HG02678 (cell line): Measurements from ENCODE around the gene TPM2.

Experiments
- ATAC-seq: cut with Tn5 transposase; IDR thresholded peaks from one replicate; pipeline ENCODE4 v1.9.1; 2021; ENCODE audit warnings: mild to moderate bottlenecking, moderate library complexity; ENCODE audit not compliant: unreplicated experiment

The TPM2 gene

DNA sequence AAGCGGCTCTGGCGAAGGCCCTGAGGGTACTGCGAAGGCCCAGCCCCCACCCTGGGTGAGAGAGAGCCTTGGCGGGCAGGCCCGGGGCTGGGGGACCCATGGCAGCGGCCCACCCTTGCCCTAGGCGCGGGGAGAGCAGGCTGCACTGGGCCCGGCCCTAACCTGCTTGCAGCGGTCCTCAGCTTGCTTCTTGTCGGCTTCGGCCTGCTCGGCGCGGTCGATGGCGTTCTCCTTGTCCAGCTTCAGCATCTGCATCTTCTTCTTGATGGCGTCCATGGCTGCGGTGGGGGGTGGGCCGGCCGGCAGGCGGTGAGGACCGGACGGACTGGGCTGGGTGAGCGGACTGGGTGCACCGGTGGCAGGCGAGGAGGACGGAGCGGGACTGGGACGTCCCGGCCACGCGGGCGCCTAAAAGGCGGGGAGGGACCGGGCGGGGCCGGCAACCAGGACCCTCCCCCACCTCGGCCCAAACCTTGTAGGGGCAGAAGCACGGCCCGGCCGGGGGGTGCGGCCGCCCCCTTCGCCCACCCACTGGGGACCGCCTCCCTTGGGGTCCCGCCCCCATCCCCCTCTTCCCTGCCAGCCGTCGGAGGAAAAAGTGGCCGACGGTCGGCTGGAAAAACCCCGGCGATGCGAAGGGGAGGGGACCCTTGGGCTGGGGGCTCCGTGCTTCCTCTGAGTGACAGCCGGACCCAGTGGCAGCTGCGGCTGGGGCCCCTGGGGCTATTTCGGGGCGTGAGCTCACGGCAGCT is at the start of gene TPM2:
Gene TPM2, minus strand, starts transcription at position 384 of the 752 bp plus-strand sequence. Its CDS starts 108 bp downstream, at position 276.
- no peak for ATAC-seq

DNA sequence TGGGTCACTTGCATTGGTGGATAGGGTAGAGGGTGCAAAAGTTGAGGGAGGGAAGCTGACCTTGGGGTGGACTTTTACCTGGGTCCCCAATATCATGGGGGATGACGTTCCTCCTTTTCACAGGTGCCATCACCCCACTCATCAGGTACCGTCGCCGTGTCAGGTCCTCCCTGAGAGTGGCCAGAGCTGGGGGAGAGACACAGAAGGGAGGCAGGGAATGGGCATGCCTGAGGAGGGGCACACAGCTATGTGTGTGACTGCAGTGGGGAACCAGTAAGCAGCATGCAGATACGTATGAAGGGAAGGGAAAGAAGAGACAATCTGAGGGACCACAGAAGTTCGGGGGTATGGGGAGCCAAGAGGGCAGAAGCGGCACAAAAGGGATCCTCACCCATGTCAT is 49.2 kb upstream of the TPM2 start:
- no peak for ATAC-seq

DNA sequence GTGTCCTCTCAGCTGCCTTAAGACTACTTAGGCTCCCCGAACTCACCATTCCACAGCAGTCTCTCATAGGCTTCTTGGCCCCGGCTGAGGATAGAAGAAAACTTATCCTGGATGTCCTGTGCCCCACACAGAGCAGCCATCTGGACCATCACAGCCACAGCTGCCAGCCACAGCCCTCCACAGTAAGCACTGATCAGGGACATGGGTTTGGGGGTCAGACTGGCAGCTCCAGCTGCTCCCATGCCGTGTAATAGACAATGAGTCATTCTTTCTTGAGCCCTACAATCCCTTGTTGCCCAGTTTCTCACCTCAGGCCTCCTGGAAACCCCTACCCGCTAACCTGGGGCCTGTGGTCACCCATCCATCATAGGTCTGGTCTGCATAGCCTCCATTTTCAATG is 48.5 kb upstream of the TPM2 start:
- no peak for ATAC-seq

DNA sequence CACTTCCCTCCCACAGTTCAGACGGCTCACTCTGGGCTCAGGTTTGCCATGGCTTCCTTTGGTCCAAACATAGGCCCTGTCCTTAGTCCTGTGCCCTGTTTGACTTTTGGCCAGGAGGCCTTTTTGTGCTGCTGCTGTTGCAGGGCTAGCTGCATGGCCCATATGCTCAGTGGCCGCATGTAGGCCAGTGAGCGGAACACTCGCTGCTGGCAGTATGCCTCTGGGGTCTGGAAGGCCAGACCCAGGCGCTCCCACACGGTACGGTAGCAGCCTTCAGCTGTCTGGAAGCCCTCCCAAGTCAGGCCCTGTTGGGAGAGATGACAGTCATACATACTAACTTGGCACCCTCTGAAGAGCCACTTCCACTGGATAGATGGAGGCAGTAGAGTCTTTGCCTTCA is 47.4 kb upstream of the TPM2 start:
- no peak for ATAC-seq

GRCh38 chr9:35736201-35736633 is 46.5 kb upstream of the TPM2 start:
- no peak for ATAC-seq

DNA sequence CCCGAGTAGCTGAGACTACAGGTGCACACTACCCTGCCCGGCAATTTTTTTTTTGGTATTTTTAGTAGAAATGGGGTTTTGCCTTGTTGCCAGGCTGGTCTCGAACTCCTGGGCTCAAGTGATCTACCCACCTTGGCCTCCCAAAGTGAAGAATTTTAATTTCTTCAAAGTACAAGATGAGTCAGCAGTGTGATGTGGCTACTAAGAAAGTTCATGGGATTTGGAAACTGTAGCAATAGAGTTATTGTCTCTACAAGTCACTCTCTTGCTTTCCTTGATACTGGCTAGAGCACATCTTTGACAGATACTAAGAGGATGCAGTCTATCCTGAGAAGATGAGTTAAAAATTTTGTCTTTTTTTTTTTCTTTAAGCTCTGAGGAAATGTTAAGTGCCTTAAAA is 44.4 kb upstream of the TPM2 start:
- ATAC-seq: no peak

- no peak for ATAC-seq
These were observed 43.2 kb upstream of the TPM2 start for GRCh38 chr9:35732800-35733541.

- peak; percentile 78 for ATAC-seq
These were observed 42.6 kb upstream of the TPM2 start, which contains the start of the genes CREB3 and TLN1 for GRCh38 chr9:35732185-35732799. Gene CREB3 (plus strand): TSS chr9:35732666. CDS start chr9:35732773, 107 bp downstream. Gene TLN1 (minus strand): TSS chr9:35732195. CDS start chr9:35725694, 6,501 bp downstream.

- ATAC-seq: no peak
These were observed 41.9 kb upstream of the TPM2 start for GRCh38 chr9:35731415-35732184.

DNA sequence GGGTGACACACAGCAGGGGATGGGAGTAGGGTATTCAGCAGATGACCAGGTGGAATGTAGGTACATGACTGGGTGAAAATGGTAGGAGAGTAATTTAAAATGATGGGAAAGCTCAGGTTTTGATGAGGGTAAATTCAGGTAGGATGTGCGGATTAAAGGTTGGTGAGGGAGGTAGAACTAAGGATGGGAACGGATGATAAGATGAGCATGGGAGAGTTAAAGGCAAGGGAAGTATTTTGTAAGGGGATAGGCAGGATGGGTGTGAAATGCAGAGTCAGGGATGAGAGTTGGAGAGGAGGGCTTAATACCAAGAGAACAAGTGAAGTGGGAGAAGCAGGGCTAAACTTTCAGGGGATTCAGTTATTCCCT is 40.7 kb upstream of the TPM2 start:
- no peak for ATAC-seq

DNA sequence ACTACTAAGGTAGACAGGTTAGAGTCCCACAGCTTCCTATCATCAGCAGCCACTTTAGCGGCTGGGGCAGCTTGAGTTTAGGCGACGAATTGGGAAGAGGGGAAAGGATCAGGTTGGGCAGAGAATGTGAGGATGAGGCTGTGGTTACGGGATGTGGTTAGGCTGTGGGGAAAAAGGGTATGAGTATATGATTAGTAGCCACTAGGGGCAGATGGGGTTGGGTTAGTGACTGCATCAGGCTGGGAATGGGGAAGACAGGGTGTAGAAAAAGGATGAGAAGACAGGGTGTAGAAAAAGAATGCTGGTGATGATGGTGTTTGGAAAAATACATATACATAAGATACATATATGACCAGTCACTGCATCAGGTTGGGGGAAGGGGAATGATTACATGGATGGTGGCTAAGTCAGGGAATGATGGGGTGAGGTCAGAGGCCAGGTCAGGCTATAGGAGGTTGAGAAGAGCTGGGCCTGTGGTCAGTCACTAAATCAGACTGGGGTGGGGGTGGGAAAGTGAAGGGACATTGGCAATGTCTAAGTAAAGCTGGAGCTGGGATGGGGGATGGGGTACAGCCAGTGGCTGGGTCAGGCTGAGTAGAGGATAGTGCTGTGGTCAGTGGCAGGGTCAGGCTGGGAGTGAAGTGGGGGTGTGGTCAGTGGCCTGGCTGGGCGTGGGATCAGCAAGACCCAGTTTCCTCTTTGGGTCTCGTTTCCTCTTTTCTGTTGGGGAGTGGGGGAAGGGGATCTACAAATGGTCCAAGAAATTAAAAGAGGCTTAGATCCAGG is 40.2 kb upstream of the TPM2 start:
- ATAC-seq: no peak

GRCh38 chr9:35729101-35729500 is 39.4 kb upstream of the TPM2 start:
- ATAC-seq: no peak

DNA sequence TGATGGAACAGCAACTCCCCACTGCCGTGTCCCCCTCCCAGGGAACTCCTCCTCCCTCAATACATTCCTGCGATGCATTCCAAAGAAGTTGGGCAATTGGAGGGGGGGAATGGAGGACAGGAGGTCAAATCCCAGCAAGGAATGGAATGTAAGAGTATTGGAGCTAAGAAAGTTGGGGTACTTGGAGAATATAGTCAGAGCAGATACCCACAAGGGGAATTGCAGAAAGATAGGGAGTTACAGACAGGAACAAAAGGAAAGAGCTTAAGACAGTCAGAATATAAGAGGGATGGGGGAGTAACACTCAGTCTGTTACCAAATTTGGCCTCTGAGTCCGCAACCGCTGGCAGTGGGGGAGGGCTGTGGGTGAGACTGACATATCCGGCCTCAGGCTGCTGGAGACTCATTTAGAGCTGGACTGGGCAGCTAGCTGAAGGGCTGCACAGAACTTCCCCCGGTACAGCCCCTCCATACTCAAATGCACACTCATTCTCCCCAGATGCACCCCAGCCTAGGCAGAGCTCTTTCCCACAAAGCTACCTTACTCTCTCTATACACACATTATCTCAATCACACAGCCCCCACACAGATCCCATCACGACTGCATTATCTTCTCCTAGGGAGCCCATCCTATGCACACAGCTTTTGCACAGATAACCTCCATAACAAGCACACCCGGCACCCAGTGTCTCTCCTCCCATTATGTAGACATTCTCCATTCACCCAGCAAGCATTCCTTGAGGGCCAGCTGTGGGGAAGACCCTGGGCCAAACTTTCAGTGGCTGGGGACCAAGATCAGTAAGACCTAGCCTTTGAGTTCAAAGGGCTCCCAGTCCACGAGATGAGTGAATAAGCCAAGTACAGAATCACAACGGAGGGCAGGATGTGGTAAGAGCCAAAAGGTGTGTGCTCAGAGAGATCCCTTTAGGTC is 38.6 kb upstream of the TPM2 start:
- ATAC-seq: no peak

- no peak for ATAC-seq
These were observed 37.9 kb upstream of the TPM2 start for GRCh38 chr9:35727676-35728040.

GRCh38 chr9:35726931-35727330 is 37.2 kb upstream of the TPM2 start:
- peak; percentile 41 for ATAC-seq

- ATAC-seq: no peak
These were observed 35.6 kb upstream of the TPM2 start for GRCh38 chr9:35725362-35725761.

DNA sequence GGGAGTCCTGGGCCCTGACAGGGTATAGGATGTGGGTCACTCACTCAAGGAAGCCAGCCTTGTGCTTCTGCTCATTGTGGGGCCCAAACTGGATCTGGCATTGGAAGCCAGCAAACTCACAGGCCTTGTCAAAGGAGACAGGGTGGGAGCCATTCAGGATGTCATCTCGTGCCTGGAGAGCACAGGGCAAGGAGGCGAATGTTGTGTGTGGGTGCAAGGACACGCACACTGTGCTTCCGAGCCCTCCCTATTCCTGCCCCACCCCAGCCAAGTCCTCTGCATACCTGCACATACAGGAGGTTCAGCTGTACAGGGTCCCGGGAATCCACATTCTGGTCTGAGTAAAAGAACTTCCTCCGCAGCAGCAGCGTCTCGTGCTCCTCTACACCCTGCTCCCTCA is 34.2 kb upstream of the TPM2 start:
- ATAC-seq: no peak

DNA sequence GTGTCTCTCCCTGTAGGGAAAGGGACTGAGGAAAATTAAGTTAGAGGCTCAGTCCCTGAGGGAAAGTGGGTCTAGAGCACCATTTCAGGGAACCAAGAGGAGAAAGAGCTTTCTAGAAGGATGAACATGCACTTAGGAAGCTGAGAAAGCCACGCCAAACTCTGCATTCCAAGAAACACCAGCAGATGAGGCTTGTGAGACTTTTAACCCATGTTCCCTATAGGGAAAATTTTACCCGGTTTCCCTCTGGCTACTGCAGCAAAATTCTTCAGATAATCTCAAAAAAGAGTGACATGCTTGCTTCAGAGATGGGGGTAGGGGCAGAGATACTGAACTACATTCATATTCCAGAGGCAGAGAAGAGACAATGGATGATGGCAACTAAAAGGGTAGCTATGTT is 33.7 kb upstream of the TPM2 start:
- no peak for ATAC-seq

DNA sequence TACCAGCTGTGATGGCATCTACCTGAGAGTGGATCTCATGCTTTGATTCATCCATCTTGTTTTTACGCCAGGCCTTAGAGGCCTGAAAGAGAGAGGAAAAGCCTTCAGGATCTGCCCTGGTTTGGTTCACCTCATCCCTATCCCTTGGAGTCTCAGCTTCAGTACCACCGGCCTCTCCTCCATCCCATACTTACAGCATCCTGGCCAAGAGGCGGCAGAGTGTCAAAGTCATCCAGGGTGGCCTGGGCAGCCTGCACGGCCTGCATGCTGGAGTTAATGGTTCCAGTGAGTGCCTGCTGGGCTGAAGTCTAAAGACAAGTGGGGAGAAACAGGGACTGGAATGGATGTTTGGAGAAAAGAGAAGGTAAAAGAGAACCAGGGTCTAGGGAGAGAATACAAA is 29.8 kb upstream of the TPM2 start:
- ATAC-seq: no peak
